ENCODE measurements around the gene SCN10A.

Gene SCN10A

GRCh38 chr3:38725726-38726419, 90.1 kb downstream of the SCN10A start:
- no peak for TF ChIP-seq CTCF (IDR thresholded peaks at IDR 0.05)
- peaks cover 0 to 37% (median 17%) of the 10 kb centered on the region in 4 donors for H3K4me1 ChIP-seq
- no peaks in the 10 kb centered on the region for H3K9me3 ChIP-seq
- H3K27ac ChIP-seq: no peak overlapping the region
- no peak for DNase-seq
- intact Hi-C loops (cut with DNase I; ENCODE audit: low total_unique reads): no loop called here
- no peak overlapping the region for H3K4me3 ChIP-seq
- H3K36me3 ChIP-seq: no peaks in the 10 kb centered on the region
- no peaks in the 10 kb centered on the region for H3K27me3 ChIP-seq

GRCh38 chr3:38724392-38724736, 91.7 kb downstream of the SCN10A start:
- H3K4me1 ChIP-seq: peaks cover 0 to 51% (median 20%) of the 10 kb centered on the region in 4 donors
- H3K9me3 ChIP-seq: no peaks in the 10 kb centered on the region
- intact Hi-C loops (cut with DNase I; ENCODE audit: low total_unique reads): no loop called here
- TF ChIP-seq CTCF (IDR thresholded peaks at IDR 0.05): no peak
- H3K36me3 ChIP-seq: no peaks in the 10 kb centered on the region
- no peak overlapping the region for H3K4me3 ChIP-seq
- no peaks in the 10 kb centered on the region for H3K27me3 ChIP-seq
- no peak overlapping the region for H3K27ac ChIP-seq
- no peak for DNase-seq

- no peaks in the 10 kb centered on the region for H3K27me3 ChIP-seq
- no peak for TF ChIP-seq CTCF (IDR thresholded peaks at IDR 0.05)
- no peaks in the 10 kb centered on the region for H3K9me3 ChIP-seq
- intact Hi-C loops (cut with DNase I; ENCODE audit: low total_unique reads): no loop called here
- H3K4me1 ChIP-seq: peaks cover 0 to 51% (median 20%) of the 10 kb centered on the region in 4 donors
- no peaks in the 10 kb centered on the region for H3K36me3 ChIP-seq
- no peak overlapping the region for H3K4me3 ChIP-seq
- DNase-seq: no peak
- H3K27ac ChIP-seq: no peak overlapping the region
Observed at GRCh38 chr3:38723569-38724391, 92.2 kb downstream of the SCN10A start.

- H3K27me3 ChIP-seq: no peaks in the 10 kb centered on the region
- H3K27ac ChIP-seq: no peak overlapping the region
- H3K4me1 ChIP-seq: peaks cover 0 to 51% (median 20%) of the 10 kb centered on the region in 4 donors
- no peaks in the 10 kb centered on the region for H3K36me3 ChIP-seq
- no peak for DNase-seq
- intact Hi-C loops (cut with DNase I; ENCODE audit: low total_unique reads): no loop called here
- TF ChIP-seq CTCF (IDR thresholded peaks at IDR 0.05): no peak
- no peak overlapping the region for H3K4me3 ChIP-seq
- H3K9me3 ChIP-seq: no peaks in the 10 kb centered on the region
Observed at GRCh38 chr3:38722781-38723568, 93.0 kb downstream of the SCN10A start.

GRCh38 chr3:38721207-38721772, 94.7 kb downstream of the SCN10A start:
- Histone ChIP-seq H3K4me3 (no peak overlapping the region), H3K27ac (no peak overlapping the region)

More at GRCh38 chr3:38721207-38721772, 94.7 kb downstream of the SCN10A start:
- H3K4me1 ChIP-seq: peaks cover 0 to 56% (median 20%) of the 10 kb centered on the region in 4 donors
- intact Hi-C loops (cut with DNase I; ENCODE audit: low total_unique reads): no loop called here
- H3K9me3 ChIP-seq: no peaks in the 10 kb centered on the region
- H3K36me3 ChIP-seq: no peaks in the 10 kb centered on the region
- no peak for TF ChIP-seq CTCF (IDR thresholded peaks at IDR 0.05)
- no peak for DNase-seq
- no peaks in the 10 kb centered on the region for H3K27me3 ChIP-seq

Measured in tibial artery (tissue), 4 donors.